CD4-positive, alpha-beta T cell treated with Interleukin-12 subunit alpha and Interleukin-12 subunit beta, for 1 hour (primary cell): ENCODE results near the gene FLII.

Experiments
- DNase-seq: peaks from one replicate; pipeline ENCODE4 v3.0.0-alpha.2; 2020

FLII gene

DNA sequence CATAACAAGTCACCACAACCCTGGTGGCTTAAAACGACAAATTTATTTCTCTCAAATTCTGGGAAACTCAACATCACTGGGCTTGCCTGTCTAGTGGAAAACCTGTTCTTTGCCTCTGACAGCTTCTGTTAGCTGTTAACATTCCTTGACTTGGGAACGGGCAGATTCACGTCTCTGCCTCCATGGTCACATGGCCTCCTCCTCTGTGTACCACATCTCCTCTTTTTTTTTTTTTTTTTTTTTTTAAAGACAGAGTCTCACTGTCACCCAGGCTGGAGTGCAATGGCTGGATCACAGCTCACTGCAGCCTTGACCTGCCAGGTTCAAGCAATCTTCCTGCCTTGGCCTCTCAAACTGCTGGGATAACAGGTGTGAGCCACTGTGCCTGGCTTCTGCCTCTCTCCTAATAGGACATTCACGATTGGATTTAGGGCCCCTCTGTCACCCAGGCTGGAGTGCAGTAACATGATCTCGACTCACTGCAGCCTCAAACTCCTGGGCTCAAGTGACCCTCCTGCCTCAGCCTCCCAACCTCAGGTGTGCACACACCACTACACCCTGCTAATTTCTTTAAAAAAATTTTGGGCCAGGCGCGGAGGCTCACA lies 44.8 kb downstream of the FLII start:
- no peak for DNase-seq

DNA sequence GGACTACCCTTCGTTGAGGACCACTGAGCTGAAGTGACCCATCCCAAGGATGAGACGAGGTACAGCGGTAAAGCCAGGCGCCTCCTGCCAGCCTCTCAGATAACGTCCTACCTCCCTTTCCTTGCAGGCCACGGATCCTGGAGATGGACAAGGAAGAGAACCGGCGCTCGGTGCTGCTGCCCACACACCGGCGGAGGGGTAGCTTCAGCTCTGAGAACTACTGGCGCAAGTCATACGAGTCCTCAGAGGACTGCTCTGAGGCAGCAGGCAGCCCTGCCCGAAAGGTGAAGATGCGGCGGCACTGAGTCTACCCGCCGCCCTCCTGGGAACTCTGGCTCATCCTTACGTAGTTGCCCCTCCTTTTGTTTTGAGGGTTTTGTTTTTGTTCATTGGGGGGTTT lies 50.4 kb downstream of the FLII start:
- no peak for DNase-seq

DNA sequence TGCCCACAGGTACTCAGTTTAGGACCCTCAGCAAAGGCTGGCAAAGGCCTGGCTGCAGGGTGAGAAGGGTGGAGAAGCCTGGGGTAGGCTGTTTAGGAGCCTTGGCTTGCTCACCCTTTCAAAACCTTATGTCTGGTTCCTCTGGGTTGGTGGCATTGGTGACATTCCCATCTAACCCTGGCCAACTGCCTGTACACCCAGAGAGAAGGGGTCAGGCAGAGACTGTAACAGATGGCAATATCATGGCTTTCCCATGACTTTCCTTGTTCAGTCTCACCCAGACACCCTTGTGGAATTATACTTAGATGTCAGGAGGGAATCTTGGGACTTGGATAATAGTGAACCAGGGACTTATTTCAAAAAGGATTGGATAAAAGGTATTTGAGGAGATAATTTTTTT lies 51.6 kb downstream of the FLII start:
- no peak for DNase-seq

DNA sequence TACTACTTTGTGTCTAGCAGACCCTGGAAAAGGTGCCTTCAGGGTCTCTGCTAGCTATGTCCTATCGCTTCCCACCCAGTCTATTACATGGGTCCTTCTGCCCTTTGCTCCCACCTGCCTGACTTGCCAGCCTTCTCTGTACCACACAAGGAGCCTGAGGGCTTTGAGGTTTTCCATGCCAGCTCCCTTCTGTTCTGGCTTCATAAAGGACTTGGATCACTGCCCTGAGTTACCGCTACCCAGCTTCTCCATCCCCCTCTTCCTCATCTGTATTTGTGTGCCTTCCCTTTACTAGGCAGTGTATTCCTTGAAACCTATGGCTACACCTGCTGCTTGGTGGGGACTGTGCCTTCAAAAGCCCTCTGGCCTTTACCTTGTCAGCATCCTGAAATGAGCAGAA lies 52.7 kb downstream of the FLII start:
- DNase-seq, result no peak

DNA sequence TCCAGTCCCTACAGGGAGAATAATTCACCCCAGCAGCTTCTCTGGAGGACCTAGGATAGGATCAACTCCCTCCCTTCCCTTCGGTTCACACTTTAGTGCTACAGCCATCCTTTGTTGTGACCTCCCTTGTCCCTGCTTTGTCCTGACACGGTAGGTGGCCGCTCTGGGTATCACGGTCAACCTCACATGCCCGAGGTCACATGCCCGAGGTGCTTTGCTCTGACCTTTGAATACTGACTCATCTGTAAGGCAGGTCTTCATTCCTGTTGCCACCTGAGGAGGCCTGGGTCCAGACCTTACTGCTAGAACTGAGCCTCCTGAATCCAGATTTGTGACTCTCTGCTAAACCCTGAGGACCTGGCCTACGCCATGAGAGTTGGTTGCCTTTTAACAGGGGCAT lies 55.2 kb downstream of the FLII start:
- no peak for DNase-seq

DNA sequence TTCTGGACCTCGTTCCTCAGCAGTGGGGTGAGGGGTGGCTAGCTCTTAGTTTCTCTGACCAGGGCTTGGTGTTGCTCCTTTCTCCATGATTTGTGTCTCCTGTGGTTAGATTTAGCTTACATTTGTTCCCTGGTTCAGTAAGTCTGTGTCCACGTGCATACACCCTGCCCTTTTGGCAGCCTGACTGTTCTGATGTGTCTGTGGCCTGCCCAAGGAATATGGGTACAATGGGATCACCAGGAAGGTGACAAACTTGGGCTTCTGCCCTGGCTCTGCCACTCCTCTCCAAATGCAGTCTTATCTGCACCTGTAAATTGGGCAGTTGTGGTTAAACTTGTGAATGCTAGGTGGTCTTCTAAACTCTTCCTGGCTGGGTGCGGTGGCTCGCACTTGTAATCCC lies 57.4 kb downstream of the FLII start:
- no peak for DNase-seq

DNA sequence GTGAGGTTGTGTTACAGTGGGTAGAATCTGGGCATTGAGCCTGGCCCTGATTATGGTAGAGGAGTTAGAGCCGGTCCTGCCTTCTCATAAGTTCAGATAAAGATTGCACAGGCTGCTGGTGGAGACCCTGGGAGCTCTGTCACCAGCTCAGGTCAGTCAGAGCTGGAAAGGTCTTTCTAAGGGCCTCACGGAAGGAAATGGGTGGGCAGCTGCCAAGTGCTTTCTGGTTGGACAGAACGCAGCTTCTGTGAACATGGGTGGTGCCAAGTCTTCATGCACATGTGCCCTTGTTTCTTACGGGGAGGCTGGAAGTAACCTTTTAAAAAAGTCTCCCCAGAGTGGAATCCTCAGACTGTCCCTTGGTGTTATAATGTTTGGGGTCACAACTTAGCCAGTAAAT lies 60.0 kb downstream of the FLII start:
- no peak for DNase-seq

DNA sequence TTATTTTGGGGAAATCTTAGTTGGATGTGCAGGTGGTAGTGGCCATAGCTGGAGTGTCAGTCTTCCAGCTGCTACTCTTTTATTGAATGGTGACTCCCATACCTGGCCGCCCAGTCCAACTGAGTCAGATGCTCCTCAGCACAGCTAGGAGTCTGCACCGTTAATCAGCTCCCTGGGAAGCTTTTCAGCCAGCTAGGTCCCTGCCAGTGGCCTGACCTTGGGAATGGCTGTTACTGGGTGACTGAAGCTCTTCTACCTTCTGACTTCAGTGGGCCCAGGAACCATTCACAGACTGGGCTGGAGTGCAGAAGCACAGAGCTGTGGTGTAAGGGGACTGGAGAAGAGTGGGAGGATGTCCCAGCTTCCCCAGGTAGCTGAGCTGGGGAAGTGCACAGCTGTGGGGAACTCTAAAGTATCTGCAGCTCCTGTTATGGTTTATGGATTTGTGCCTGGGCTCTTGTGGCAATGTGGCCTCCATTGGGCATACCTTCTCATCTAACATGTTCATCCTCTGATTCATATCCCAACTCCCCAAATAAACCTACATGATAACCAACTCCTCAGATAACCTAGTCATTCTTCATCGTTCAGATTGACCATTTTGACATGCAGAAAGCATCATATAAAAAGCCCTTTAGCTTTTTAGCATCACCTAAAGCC lies 60.9 kb downstream of the FLII start:
- no peak for DNase-seq

DNA sequence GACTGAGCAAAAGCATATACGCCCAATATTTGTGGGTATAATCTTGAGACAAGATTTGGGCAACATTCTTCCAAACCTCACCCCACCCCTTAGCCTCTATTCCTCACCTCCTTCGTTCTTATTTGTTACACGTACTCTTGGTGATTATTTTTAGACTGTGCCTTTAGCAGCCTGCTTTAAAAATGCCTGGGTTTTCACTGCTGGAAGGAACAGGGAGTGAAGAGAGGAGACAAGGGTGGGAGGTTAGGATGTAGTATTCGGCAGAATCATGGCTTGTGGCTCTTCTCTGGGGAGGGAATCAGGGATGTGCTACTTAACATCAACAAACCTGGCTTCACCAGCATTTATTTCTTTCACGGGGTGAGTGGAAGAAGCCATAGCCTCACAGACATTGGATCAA lies 63.3 kb downstream of the FLII start:
- no peak for DNase-seq
